ENCODE data around the gene RASSF8. TPM values are rescaled to one million over a fixed set of nuclear protein-coding genes. Genes with fewer than 3 reads are reported as not detected.

Gene RASSF8
- total and polyA plus RNA-seq, 2 of the 8 experiments (the other 6 are each of a cell fraction or from before 2014, with no cell fraction given) = 6.4 to 46.7 TPM

DNA sequence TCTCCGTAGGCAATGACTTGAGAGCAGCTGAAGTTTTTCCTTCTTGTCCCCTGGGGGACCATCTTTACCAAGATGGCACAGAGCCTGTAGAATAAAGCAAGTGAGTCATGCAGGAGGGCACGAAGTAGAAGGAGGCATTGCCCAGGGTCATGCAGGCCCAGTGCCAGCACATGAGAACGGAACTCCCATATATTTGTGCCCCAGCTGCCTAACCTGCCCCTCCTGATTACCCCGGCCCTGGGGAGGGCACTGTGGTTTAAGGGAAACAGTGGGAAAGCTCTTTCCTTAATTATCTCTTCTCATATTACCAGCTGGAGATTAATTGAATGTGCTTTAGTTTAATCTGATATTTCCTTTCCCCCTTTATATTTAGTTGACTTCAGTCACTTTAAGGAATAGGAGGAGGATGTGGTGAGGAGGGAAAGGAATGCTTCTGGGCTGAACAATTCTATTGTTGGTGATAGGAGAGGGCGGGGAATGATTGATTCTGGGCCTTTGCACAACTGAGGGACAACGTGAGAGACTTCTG lies 51.9 kb downstream of the RASSF8 start (continued):
- TF ChIP-seq POU5F1 (IDR thresholded peaks at IDR 0.05; ENCODE audit: low read depth, low read length) (no peak), NRF1 (IDR thresholded peaks at IDR 0.05; ENCODE audit: low read depth, low read length) (no peak), SAP30 (IDR thresholded peaks at IDR 0.05; ENCODE audit: insufficient read depth, insufficient replicate concordance, low read length) (no peak), RBBP5 (IDR thresholded peaks at IDR 0.05; ENCODE audit: borderline replicate concordance, low read depth, low read length) (no peak), HDAC2 (IDR thresholded peaks at IDR 0.05; ENCODE audit: borderline replicate concordance in 1 of 2, low read depth in 2 of 2, low read length in 2 of 2) (no peak), CBX5 (IDR thresholded peaks at IDR 0.05; ENCODE audit: low read depth, low read length) (no peak), TAF7 (optimal IDR thresholded peaks at IDR 0.05; ENCODE audit: borderline replicate concordance, low read depth, low read length) (no peak), ASH2L (IDR thresholded peaks at IDR 0.05; ENCODE audit: low read length) (no peak), TCF12 (IDR thresholded peaks at IDR 0.05; ENCODE audit: low read depth, low read length) (no peak), FOSL1 (IDR thresholded peaks at IDR 0.05; ENCODE audit: insufficient read depth, low read depth, low read length) (no peak)
- TF ChIP-seq, protein P1, sequence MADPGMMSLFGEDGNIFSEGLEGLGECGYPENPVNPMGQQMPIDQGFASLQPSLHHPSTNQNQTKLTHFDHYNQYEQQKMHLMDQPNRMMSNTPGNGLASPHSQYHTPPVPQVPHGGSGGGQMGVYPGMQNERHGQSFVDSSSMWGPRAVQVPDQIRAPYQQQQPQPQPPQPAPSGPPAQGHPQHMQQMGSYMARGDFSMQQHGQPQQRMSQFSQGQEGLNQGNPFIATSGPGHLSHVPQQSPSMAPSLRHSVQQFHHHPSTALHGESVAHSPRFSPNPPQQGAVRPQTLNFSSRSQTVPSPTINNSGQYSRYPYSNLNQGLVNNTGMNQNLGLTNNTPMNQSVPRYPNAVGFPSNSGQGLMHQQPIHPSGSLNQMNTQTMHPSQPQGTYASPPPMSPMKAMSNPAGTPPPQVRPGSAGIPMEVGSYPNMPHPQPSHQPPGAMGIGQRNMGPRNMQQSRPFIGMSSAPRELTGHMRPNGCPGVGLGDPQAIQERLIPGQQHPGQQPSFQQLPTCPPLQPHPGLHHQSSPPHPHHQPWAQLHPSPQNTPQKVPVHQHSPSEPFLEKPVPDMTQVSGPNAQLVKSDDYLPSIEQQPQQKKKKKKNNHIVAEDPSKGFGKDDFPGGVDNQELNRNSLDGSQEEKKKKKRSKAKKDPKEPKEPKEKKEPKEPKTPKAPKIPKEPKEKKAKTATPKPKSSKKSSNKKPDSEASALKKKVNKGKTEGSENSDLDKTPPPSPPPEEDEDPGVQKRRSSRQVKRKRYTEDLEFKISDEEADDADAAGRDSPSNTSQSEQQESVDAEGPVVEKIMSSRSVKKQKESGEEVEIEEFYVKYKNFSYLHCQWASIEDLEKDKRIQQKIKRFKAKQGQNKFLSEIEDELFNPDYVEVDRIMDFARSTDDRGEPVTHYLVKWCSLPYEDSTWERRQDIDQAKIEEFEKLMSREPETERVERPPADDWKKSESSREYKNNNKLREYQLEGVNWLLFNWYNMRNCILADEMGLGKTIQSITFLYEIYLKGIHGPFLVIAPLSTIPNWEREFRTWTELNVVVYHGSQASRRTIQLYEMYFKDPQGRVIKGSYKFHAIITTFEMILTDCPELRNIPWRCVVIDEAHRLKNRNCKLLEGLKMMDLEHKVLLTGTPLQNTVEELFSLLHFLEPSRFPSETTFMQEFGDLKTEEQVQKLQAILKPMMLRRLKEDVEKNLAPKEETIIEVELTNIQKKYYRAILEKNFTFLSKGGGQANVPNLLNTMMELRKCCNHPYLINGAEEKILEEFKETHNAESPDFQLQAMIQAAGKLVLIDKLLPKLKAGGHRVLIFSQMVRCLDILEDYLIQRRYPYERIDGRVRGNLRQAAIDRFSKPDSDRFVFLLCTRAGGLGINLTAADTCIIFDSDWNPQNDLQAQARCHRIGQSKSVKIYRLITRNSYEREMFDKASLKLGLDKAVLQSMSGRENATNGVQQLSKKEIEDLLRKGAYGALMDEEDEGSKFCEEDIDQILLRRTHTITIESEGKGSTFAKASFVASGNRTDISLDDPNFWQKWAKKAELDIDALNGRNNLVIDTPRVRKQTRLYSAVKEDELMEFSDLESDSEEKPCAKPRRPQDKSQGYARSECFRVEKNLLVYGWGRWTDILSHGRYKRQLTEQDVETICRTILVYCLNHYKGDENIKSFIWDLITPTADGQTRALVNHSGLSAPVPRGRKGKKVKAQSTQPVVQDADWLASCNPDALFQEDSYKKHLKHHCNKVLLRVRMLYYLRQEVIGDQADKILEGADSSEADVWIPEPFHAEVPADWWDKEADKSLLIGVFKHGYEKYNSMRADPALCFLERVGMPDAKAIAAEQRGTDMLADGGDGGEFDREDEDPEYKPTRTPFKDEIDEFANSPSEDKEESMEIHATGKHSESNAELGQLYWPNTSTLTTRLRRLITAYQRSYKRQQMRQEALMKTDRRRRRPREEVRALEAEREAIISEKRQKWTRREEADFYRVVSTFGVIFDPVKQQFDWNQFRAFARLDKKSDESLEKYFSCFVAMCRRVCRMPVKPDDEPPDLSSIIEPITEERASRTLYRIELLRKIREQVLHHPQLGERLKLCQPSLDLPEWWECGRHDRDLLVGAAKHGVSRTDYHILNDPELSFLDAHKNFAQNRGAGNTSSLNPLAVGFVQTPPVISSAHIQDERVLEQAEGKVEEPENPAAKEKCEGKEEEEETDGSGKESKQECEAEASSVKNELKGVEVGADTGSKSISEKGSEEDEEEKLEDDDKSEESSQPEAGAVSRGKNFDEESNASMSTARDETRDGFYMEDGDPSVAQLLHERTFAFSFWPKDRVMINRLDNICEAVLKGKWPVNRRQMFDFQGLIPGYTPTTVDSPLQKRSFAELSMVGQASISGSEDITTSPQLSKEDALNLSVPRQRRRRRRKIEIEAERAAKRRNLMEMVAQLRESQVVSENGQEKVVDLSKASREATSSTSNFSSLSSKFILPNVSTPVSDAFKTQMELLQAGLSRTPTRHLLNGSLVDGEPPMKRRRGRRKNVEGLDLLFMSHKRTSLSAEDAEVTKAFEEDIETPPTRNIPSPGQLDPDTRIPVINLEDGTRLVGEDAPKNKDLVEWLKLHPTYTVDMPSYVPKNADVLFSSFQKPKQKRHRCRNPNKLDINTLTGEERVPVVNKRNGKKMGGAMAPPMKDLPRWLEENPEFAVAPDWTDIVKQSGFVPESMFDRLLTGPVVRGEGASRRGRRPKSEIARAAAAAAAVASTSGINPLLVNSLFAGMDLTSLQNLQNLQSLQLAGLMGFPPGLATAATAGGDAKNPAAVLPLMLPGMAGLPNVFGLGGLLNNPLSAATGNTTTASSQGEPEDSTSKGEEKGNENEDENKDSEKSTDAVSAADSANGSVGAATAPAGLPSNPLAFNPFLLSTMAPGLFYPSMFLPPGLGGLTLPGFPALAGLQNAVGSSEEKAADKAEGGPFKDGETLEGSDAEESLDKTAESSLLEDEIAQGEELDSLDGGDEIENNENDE (IDR thresholded peaks at IDR 0.05; ENCODE audit: insufficient replicate concordance, low read length) = no peak
